ENCODE measurements around the gene SYTL3. TPM values are rescaled to one million over a fixed set of nuclear protein-coding genes. Genes with fewer than 3 reads are reported as not detected.

Gene SYTL3
- polyA plus RNA-seq, 1 donor (not counting 4 experiments of a cell fraction or from before 2014, with no cell fraction given) = 1.4 TPM

DNA sequence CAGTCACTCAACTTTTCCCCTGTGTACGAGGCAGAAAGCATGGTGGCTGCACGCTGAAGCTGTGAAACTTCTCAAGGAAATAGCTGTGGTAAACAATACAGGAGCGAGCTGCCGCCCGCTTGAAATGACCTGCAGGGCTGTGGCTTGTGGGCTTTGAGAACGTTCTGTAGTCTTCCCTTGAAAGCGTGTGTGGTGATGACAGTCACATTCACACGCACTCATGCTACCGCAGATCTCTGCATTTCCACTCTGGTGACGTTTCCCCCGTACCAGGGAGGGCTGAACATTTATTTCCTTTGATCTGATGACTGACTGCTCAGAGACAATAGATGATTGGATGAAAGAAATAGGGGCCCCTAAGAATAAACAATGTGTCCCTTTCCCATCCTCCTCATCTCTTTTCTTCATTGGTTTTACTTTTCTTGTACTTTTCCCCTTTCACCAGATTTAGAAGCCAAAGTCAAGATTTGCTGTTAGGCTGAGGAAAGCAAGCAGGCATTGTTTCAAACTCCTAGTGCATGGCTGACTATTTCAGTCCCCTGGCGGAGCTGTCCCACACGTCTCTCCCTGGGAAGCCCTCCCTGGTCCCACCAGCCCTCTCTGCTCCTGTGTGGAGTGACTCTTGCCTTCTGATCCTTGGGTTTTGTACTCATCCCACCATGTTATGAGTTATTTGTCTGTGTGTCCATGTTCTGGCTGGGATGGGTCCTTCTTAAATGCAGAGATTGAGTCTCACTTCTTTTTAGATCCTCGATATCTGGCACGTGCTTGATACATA lies 3.9 kb downstream of the SYTL3 start:
- DNase-seq (ENCODE audit: low read depth, low spot score) = no peak
- H3K27me3 ChIP-seq (ENCODE audit: control insufficient read depth, extremely low read depth, insufficient read depth, low read length) = no peaks in the 10 kb centered on the region
- no peaks in the 10 kb centered on the region for H3K79me2 ChIP-seq (ENCODE audit: control insufficient read depth, insufficient read depth, low read length)
- FAIRE-seq = no peak
- no peak overlapping the region for H3K9ac ChIP-seq (ENCODE audit: control insufficient read depth, extremely low read depth, insufficient read depth, low read length)
- H3K4me2 ChIP-seq (ENCODE audit: control insufficient read depth, extremely low read depth, insufficient read depth, low read depth, low read length) = no peak overlapping the region
- H3K4me3 ChIP-seq (ENCODE audit: control insufficient read depth in 2 of 3, extremely low read depth in 1 of 3, insufficient read depth in 2 of 3, low read depth in 1 of 3, low read length in 3 of 3) = no peak overlapping the region
- no peaks in the 10 kb centered on the region for H4K20me1 ChIP-seq (ENCODE audit: control insufficient read depth, extremely low read depth, insufficient read depth, low read length)
- no peak for TF ChIP-seq EZH2 (IDR thresholded peaks at IDR 0.05; ENCODE audit: low read length)
- TF ChIP-seq, protein P1, sequence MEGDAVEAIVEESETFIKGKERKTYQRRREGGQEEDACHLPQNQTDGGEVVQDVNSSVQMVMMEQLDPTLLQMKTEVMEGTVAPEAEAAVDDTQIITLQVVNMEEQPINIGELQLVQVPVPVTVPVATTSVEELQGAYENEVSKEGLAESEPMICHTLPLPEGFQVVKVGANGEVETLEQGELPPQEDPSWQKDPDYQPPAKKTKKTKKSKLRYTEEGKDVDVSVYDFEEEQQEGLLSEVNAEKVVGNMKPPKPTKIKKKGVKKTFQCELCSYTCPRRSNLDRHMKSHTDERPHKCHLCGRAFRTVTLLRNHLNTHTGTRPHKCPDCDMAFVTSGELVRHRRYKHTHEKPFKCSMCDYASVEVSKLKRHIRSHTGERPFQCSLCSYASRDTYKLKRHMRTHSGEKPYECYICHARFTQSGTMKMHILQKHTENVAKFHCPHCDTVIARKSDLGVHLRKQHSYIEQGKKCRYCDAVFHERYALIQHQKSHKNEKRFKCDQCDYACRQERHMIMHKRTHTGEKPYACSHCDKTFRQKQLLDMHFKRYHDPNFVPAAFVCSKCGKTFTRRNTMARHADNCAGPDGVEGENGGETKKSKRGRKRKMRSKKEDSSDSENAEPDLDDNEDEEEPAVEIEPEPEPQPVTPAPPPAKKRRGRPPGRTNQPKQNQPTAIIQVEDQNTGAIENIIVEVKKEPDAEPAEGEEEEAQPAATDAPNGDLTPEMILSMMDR (optimal IDR thresholded peaks at IDR 0.05 in 1 of 3, IDR thresholded peaks at IDR 0.05 in 1 of 3, conservative IDR thresholded peaks at IDR 0.05 in 1 of 3; ENCODE audit: extremely low read depth in 1 of 3, insufficient read depth in 2 of 3, low read length in 3 of 3) = no peak
- H2AFZ ChIP-seq (ENCODE audit: control insufficient read depth, low read length) = no peak overlapping the region
- H3K9me1 ChIP-seq (ENCODE audit: control insufficient read depth, extremely low read depth, insufficient read depth, low read length) = no peaks in the 10 kb centered on the region
- no peaks in the 10 kb centered on the region for H3K36me3 ChIP-seq (ENCODE audit: control insufficient read depth in 2 of 2, extremely low read depth in 1 of 2, insufficient read depth in 2 of 2, low read length in 2 of 2)
- no peak overlapping the region for H3K27ac ChIP-seq (ENCODE audit: control insufficient read depth, insufficient read depth, low read length)
- dilution Hi-C loops (cut with MboI; ENCODE audit: extremely low pct_ligation_motif_present, low sequenced_read_pairs) = no loop called here
- H3K4me1 ChIP-seq (ENCODE audit: control insufficient read depth, extremely low read depth, insufficient read depth, low read length) = peaks cover 7% of the 10 kb centered on the region
- H3K9me3 ChIP-seq (ENCODE audit: control insufficient read depth, low read depth, low read length) = no peaks in the 10 kb centered on the region

DNA sequence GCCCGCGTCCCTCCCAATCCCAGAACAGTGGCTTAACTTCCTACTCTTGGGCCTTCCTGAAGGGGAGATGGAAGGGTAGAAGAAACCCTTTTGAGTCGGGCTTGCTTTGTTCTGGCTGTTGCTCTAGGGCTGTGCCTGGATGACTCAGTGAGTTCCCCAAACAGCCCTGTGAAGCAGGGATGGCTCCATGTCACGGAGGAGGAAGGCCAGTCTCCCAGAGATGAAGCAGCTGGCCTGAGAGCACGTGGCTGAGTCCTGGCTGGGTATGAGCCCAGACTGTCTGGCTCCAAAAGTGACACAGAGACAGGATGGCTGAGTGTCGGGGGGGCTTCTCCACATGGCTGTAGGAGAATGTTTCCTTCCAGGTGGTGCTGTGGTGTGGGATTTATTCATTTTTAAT lies 4.6 kb downstream of the SYTL3 start:
- no peak for FAIRE-seq
- H3K9me3 ChIP-seq (ENCODE audit: control insufficient read depth, low read depth, low read length) = no peaks in the 10 kb centered on the region
- dilution Hi-C loops (cut with MboI; ENCODE audit: extremely low pct_ligation_motif_present, low sequenced_read_pairs) = no loop called here
- DNase-seq (ENCODE audit: low read depth, low spot score) = no peak
- H3K27me3 ChIP-seq (ENCODE audit: control insufficient read depth, extremely low read depth, insufficient read depth, low read length) = no peaks in the 10 kb centered on the region
- no peak overlapping the region for H3K9ac ChIP-seq (ENCODE audit: control insufficient read depth, extremely low read depth, insufficient read depth, low read length)
- H3K4me3 ChIP-seq (ENCODE audit: control insufficient read depth in 2 of 3, extremely low read depth in 1 of 3, insufficient read depth in 2 of 3, low read depth in 1 of 3, low read length in 3 of 3) = no peak overlapping the region
- no peaks in the 10 kb centered on the region for H3K36me3 ChIP-seq (ENCODE audit: control insufficient read depth in 2 of 2, extremely low read depth in 1 of 2, insufficient read depth in 2 of 2, low read length in 2 of 2)
- H3K9me1 ChIP-seq (ENCODE audit: control insufficient read depth, extremely low read depth, insufficient read depth, low read length) = no peaks in the 10 kb centered on the region
- H2AFZ ChIP-seq (ENCODE audit: control insufficient read depth, low read length) = no peak overlapping the region
- no peak overlapping the region for H3K27ac ChIP-seq (ENCODE audit: control insufficient read depth, insufficient read depth, low read length)
- TF ChIP-seq, protein P1 (optimal IDR thresholded peaks at IDR 0.05 in 1 of 3, IDR thresholded peaks at IDR 0.05 in 1 of 3, conservative IDR thresholded peaks at IDR 0.05 in 1 of 3; ENCODE audit: extremely low read depth in 1 of 3, insufficient read depth in 2 of 3, low read length in 3 of 3) = no peak
- TF ChIP-seq EZH2 (IDR thresholded peaks at IDR 0.05; ENCODE audit: low read length) = no peak
- no peak overlapping the region for H3K4me2 ChIP-seq (ENCODE audit: control insufficient read depth, extremely low read depth, insufficient read depth, low read depth, low read length)
- H4K20me1 ChIP-seq (ENCODE audit: control insufficient read depth, extremely low read depth, insufficient read depth, low read length) = no peaks in the 10 kb centered on the region
- H3K4me1 ChIP-seq (ENCODE audit: control insufficient read depth, extremely low read depth, insufficient read depth, low read length) = no peaks in the 10 kb centered on the region
- no peaks in the 10 kb centered on the region for H3K79me2 ChIP-seq (ENCODE audit: control insufficient read depth, insufficient read depth, low read length)

Data from keratinocyte (primary cell).